ENCODE measurements around the gene AQP5. TPM values are rescaled to one million over a fixed set of nuclear protein-coding genes. Genes with fewer than 3 reads are reported as not detected.
A peak's percentile ranks its signal among the peaks of the same experiment; 100 is the strongest.

AQP5 gene
- total and polyA plus RNA-seq, 2 of the 8 experiments (the other 6 are each of a cell fraction or from before 2014, with no cell fraction given): 2.5 to 3.2 TPM

DNA sequence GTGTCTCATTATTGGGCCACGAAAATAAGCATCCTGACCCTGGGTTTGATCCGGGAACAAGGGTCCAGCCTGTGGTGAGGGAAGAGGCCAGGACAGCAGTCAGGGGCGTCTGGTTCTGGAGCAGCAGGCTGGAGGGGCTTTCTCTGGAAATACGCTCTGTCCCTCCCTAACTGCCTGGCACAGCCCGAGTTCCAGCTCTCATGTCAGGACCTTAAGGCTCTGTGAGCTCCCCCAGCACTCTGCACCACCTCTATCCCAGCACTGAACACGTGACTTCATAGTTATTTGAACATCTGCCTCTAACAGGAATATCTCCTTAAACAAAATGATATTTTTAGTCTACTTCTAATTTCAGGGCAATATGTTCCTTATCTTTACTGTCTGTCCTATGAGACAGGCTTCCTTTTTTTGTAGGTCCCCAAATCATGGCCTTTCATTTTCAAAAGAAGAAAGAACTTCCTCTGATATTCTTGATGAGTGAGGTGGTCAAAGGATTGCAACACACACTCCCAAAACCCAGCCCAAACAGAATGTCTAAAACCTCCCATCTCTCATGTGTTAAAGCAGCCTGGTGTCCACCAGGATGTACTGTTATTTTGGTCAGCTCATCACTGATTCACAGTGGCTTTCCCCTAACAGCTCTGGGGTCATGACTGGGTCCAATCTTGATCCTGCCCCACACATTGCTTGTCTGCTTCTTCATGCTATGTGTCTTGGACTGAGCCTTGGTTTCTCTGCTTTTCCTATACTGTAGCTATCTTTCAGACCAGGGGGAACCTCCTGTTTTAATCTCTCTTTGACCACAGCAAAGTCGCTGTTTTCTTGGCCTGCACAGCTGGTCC lies 20.8 kb downstream of the AQP5 start:
- H2AK5ac ChIP-seq (ENCODE audit: low read depth, low read length): no peak overlapping the region
- no peak overlapping the region for H3K27ac ChIP-seq (ENCODE audit: low read depth, low read length)
- no peak overlapping the region for H2AFZ ChIP-seq (ENCODE audit: low read length)
- no peak overlapping the region for H3K4me2 ChIP-seq (ENCODE audit: insufficient read depth in 1 of 2, low read depth in 2 of 2, low read length in 2 of 2)
- no peak overlapping the region for H2BK5ac ChIP-seq (ENCODE audit: low read depth, low read length)
- H2BK12ac ChIP-seq (ENCODE audit: low read depth, low read length): no peak overlapping the region
- H3K79me1 ChIP-seq (ENCODE audit: low read depth, low read length): no peaks in the 10 kb centered on the region
- DNase-seq (ENCODE audit: low read depth in 1 of 2, low spot score in 2 of 2): no peak
- no peak overlapping the region for H3K4me3 ChIP-seq (ENCODE audit: extremely low read depth in 1 of 4, insufficient read depth in 2 of 4, low read depth in 3 of 4, low read length in 4 of 4)
- H3K56ac ChIP-seq (replicated peaks; ENCODE audit: insufficient read length, low read depth, low read length): peak overlapping the region; percentile 22
- H2BK20ac ChIP-seq (ENCODE audit: low read length): no peak overlapping the region
- no peak overlapping the region for H3K4ac ChIP-seq (replicated peaks; ENCODE audit: insufficient read length, low read depth, low read length)
- POLR2A ChIA-PET (ENCODE audit: partially characterized antibody): interaction anchor here (0.6 to 1.7 kb wide), 5 partner anchors 9 to 217 kb away, joined by 3 to 6 read pairs (median 3); no protein-coding TSS in a partner anchor
- H3K9me3 ChIP-seq (ENCODE audit: insufficient read depth in 2 of 2, low read depth in 1 of 2, low read length in 1 of 2): no peaks in the 10 kb centered on the region
- H3K23ac ChIP-seq (ENCODE audit: insufficient read length): no peak overlapping the region
- H3K79me2 ChIP-seq (ENCODE audit: control insufficient read depth in 1 of 2, insufficient read depth in 2 of 2, low read length in 2 of 2): no peaks in the 10 kb centered on the region
- H4K8ac ChIP-seq (ENCODE audit: extremely low read depth, insufficient read depth, low read length): no peak overlapping the region
- H3K14ac ChIP-seq (ENCODE audit: insufficient read length): no peak overlapping the region
- no peak overlapping the region for H4K5ac ChIP-seq (ENCODE audit: insufficient read length, low read depth, low read length)
- peaks cover 0 to 4% of the 10 kb centered on the region in 2 experiments for H4K20me1 ChIP-seq (replicated peaks in 1 of 2; ENCODE audit: control insufficient read depth in 1 of 2, insufficient read depth in 2 of 2, low read length in 2 of 2)
- no peaks in the 10 kb centered on the region for H3K23me2 ChIP-seq (ENCODE audit: low read depth, low read length)
- no peak overlapping the region for H2BK120ac ChIP-seq (replicated peaks; ENCODE audit: low read depth, low read length)
- H3K4me1 ChIP-seq (replicated peaks in 1 of 4; ENCODE audit: control insufficient read depth in 3 of 4, insufficient read depth in 4 of 4, low read length in 3 of 4): peaks cover 3 to 13% (median 7%) of the 10 kb centered on the region in 4 experiments
- CTCF ChIA-PET (ENCODE audit: partially characterized antibody): interaction anchor here (0.6 to 23.0 kb wide), 13 partner anchors 10 to 211 kb away, joined by 3 to 420 read pairs (median 5); partner anchors contain the start of genes AQP5, AQP6, ASIC1 and SMARCD1
- 0 out of 8 replicates have a peak, but pooled peaks cover 0 to under 1% (median 0%) of the 10 kb centered on the region in 4 experiments for H3K36me3 ChIP-seq (ENCODE audit: control insufficient read depth in 2 of 4, insufficient read depth in 4 of 4, low read length in 3 of 4)
- no peak overlapping the region for H3K9ac ChIP-seq (replicated peaks in 1 of 4; ENCODE audit: extremely low read depth in 1 of 4, low read depth in 3 of 4, low read length in 3 of 4)
- no peak overlapping the region for H4K91ac ChIP-seq (replicated peaks; ENCODE audit: insufficient read length, low read length)
- FAIRE-seq: no peak
- H3K18ac ChIP-seq (ENCODE audit: extremely low read depth, low read length): no peak overlapping the region
- no peaks in the 10 kb centered on the region for H3K27me3 ChIP-seq (replicated peaks in 1 of 4; ENCODE audit: control insufficient read depth in 3 of 4, extremely low read depth in 1 of 4, insufficient read depth in 3 of 4, low read length in 3 of 4)
- H2BK15ac ChIP-seq (ENCODE audit: low read length): no peak overlapping the region
- 92% methylated on average over 7 of the region's 7 CpGs; no CpG with 5 or more reads in 1 of the 2 experiments for WGBS, 2 experiments (ENCODE audit: extremely low coverage in 1 of 2, insufficient coverage in 1 of 2, insufficient read length in 1 of 2, insufficient replicate concordance in 2 of 2, low coverage in 1 of 2, low lambda C conversion rate in 2 of 2, missing lambda C conversion rate in 1 of 2)
- TF ChIP-seq TAF1 (IDR thresholded peaks at IDR 0.05; ENCODE audit: low read depth, low read length) (no peak), BCL11A (IDR thresholded peaks at IDR 0.05; ENCODE audit: low read depth in 2 of 2, low read length in 2 of 2) (no peak), SIX5 (IDR thresholded peaks at IDR 0.05; ENCODE audit: low read depth, low read length) (no peak), GTF2F1 (IDR thresholded peaks at IDR 0.05; ENCODE audit: borderline replicate concordance, low read depth, low read length) (no peak), TEAD4 (IDR thresholded peaks at IDR 0.05; ENCODE audit: low read depth, low read length) (no peak), SRF (IDR thresholded peaks at IDR 0.05; ENCODE audit: low read depth, low read length) (no peak), BACH1 (IDR thresholded peaks at IDR 0.05; ENCODE audit: low read length) (no peak), ZNF274 (IDR thresholded peaks at IDR 0.05; ENCODE audit: borderline replicate concordance, extremely low read depth, low read length) (no peak)
- TF ChIP-seq, protein P1, sequence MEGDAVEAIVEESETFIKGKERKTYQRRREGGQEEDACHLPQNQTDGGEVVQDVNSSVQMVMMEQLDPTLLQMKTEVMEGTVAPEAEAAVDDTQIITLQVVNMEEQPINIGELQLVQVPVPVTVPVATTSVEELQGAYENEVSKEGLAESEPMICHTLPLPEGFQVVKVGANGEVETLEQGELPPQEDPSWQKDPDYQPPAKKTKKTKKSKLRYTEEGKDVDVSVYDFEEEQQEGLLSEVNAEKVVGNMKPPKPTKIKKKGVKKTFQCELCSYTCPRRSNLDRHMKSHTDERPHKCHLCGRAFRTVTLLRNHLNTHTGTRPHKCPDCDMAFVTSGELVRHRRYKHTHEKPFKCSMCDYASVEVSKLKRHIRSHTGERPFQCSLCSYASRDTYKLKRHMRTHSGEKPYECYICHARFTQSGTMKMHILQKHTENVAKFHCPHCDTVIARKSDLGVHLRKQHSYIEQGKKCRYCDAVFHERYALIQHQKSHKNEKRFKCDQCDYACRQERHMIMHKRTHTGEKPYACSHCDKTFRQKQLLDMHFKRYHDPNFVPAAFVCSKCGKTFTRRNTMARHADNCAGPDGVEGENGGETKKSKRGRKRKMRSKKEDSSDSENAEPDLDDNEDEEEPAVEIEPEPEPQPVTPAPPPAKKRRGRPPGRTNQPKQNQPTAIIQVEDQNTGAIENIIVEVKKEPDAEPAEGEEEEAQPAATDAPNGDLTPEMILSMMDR (IDR thresholded peaks at IDR 0.05; ENCODE audit: control extremely low read depth in 1 of 3, insufficient read depth in 1 of 3, low read depth in 1 of 3, low read length in 3 of 3): no peak

All from H1 (cell line).